Mesothelial cell of epicardium (in vitro differentiated cells): Measurements from ENCODE around the gene MRGPRX2. TPM values are rescaled to one million over a fixed set of nuclear protein-coding genes. Genes with fewer than 3 reads are reported as not detected.

ENCODE experiments used
- DNase-seq, 2 experiments: peaks; one replicate each; pipeline ENCODE4 v3.0.0; 2021; ENCODE audit warnings: low spot score in 2 of 2; ENCODE audit not compliant: unreplicated experiment in 2 of 2
- H3K27ac Mint-ChIP-seq: 2 replicates; pipeline ENCODE4 v1.8.0; 2021; ENCODE audit warnings: mixed read lengths
- H3K27me3 Mint-ChIP-seq: 2 replicates; pipeline ENCODE4 v1.8.0; 2021; ENCODE audit warnings: low read depth, mixed read lengths
- H3K36me3 Mint-ChIP-seq: 2 replicates; pipeline ENCODE4 v1.8.0; 2021; ENCODE audit warnings: mixed read lengths
- H3K4me1 Mint-ChIP-seq: 2 replicates; pipeline ENCODE4 v1.8.0; 2021; ENCODE audit warnings: mixed read lengths
- H3K4me3 Mint-ChIP-seq: 2 replicates; pipeline ENCODE4 v1.8.0; 2021; ENCODE audit warnings: mild to moderate bottlenecking, moderate library complexity, mixed read lengths
- H3K9me3 Mint-ChIP-seq: 2 replicates; pipeline ENCODE4 v1.8.0; 2021; ENCODE audit warnings: mixed read lengths
- total RNA-seq: library from RNA; stranded (reverse); gene quantifications from 3 replicates; pipeline ENCODE4 v1.2.1, GENCODE V29; 2021
- TF ChIP-seq, protein P1 (sequence below): fragments of 200-600 bp; sonication (generic); IDR thresholded peaks from one replicate; pipeline ENCODE4 v1.5.0; 2021; ENCODE audit warnings: antibody characterized with exemption; ENCODE audit not compliant: unreplicated experiment

MRGPRX2 gene
- total RNA-seq, 1 donor from 2014 or later, result not detected

DNA sequence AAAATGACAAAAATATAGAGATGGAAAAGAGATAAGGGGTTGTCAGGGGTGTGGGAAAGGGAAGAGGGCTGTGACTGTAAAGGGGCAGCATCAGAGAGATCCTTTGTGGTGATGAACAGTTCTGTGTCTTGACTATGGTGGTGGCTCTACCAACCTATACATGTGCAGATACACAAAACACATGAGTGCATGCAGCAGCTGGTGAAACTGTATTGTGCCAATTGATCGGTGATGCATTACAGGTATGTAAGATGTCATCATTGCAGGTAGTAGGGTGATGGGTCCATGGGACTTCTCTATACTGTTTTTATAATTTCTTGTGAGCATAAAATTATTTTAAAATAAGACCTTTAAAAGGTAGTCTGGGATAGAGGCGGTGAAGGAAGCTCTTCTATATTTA lies 32.3 kb upstream of the MRGPRX2 start:
- no peaks in the 10 kb centered on the region for H3K4me1 Mint-ChIP-seq
- TF ChIP-seq, protein P1, sequence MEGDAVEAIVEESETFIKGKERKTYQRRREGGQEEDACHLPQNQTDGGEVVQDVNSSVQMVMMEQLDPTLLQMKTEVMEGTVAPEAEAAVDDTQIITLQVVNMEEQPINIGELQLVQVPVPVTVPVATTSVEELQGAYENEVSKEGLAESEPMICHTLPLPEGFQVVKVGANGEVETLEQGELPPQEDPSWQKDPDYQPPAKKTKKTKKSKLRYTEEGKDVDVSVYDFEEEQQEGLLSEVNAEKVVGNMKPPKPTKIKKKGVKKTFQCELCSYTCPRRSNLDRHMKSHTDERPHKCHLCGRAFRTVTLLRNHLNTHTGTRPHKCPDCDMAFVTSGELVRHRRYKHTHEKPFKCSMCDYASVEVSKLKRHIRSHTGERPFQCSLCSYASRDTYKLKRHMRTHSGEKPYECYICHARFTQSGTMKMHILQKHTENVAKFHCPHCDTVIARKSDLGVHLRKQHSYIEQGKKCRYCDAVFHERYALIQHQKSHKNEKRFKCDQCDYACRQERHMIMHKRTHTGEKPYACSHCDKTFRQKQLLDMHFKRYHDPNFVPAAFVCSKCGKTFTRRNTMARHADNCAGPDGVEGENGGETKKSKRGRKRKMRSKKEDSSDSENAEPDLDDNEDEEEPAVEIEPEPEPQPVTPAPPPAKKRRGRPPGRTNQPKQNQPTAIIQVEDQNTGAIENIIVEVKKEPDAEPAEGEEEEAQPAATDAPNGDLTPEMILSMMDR, result no peak
- no peaks in the 10 kb centered on the region for H3K9me3 Mint-ChIP-seq
- no peak overlapping the region for H3K27ac Mint-ChIP-seq
- no peak for DNase-seq
- H3K4me3 Mint-ChIP-seq, result no peak overlapping the region
- peaks cover 38% of the 10 kb centered on the region for H3K27me3 Mint-ChIP-seq
- no peaks in the 10 kb centered on the region for H3K36me3 Mint-ChIP-seq

DNA sequence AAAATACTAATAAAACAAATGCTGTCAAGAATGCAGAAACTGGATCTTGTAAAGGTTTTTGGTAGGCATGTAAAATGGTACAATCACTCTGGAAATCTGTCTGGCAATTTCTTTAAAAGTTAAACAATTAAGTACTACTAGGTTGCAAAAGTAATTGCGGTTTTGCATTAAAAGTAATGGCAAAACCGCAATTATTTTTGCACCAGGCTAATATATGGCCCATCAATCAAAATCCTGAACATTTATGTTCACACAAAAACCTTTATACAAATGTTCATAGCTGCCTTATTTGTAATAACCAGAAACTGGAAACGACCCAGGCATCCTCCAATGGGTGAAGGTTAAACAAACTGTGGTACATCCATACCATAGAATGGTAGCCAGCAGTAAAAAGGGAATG lies 31.8 kb upstream of the MRGPRX2 start:
- no peaks in the 10 kb centered on the region for H3K36me3 Mint-ChIP-seq
- peaks cover 33% of the 10 kb centered on the region for H3K27me3 Mint-ChIP-seq
- no peaks in the 10 kb centered on the region for H3K4me1 Mint-ChIP-seq
- TF ChIP-seq, protein P1, result no peak
- no peak overlapping the region for H3K27ac Mint-ChIP-seq
- H3K4me3 Mint-ChIP-seq, result no peak overlapping the region
- DNase-seq, result no peak
- no peaks in the 10 kb centered on the region for H3K9me3 Mint-ChIP-seq

DNA sequence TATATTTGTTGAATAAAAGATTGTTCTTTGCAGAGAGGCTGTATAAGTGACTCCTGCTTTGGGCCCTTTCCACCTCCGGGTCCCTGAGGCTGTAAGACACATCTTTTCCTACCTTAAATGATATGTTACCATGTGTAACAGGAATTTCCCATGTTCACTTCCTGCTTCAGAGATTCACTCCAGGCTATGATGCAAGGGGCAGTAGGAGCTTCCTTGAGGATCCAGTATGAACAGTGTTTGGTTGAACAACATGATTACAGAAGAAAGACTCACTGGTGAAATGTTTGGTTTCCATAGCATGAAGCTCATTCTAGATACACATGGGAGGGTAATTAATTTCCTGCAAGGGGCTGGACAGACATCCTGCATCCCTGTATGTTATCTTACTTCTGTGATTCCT lies 30.8 kb upstream of the MRGPRX2 start:
- TF ChIP-seq, protein P1, result no peak
- DNase-seq, result no peak
- Mint-ChIP-seq H3K36me3 (no peaks in the 10 kb centered on the region), H3K4me3 (no peak overlapping the region), H3K27ac (no peak overlapping the region), H3K27me3 (peaks cover 26% of the 10 kb centered on the region), H3K4me1 (no peaks in the 10 kb centered on the region), H3K9me3 (peaks cover 7% of the 10 kb centered on the region)

DNA sequence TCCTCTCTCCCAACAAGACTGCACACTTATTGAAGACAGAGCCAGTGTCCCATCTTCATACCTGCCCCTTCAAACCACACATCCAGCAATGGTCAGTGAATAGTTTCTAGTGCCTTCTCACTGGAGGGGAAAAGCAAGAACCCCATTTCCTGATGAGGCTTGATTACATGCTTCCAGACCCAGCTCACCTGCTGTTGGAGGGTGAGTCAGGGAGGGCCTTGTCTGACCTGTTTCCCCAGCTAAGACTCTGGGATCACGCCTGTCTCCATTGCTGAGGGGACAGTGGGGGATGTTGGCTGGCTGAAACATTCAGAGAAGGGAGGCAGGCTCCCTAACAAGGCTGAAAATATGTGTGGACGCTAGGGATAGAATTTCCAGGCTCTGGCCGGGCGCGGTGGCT lies 28.9 kb upstream of the MRGPRX2 start:
- TF ChIP-seq, protein P1, result no peak
- DNase-seq, result no peak
- H3K27ac Mint-ChIP-seq, result no peak overlapping the region
- H3K4me3 Mint-ChIP-seq, result no peak overlapping the region
- no peaks in the 10 kb centered on the region for H3K36me3 Mint-ChIP-seq
- peaks cover 13% of the 10 kb centered on the region for H3K27me3 Mint-ChIP-seq
- H3K4me1 Mint-ChIP-seq, result no peaks in the 10 kb centered on the region
- H3K9me3 Mint-ChIP-seq, result peaks cover 11% of the 10 kb centered on the region

DNA sequence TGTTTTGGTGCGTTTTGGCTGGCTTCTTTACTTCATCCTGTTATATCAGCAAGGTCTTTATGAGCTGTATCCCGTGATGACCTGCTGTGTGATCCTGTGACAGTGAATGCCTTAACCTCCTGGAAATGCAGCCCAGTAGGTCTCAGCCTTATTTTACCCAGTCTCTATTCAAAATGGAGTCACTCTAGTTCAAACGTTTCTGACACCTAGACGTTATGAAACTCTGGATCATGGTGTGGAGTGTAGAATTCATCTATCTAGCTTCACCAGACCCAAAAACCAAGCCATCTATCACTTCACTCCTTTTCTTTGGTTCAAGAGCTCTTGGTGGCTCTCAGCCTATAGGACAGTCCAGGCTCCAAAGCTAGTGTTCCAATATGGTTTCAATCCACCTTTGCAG lies 28.3 kb upstream of the MRGPRX2 start:
- DNase-seq, result no peak
- TF ChIP-seq, protein P1, result no peak
- H3K27me3 Mint-ChIP-seq, result peaks cover 15% of the 10 kb centered on the region
- no peaks in the 10 kb centered on the region for H3K36me3 Mint-ChIP-seq
- no peak overlapping the region for H3K4me3 Mint-ChIP-seq
- H3K9me3 Mint-ChIP-seq, result peaks cover 11% of the 10 kb centered on the region
- H3K4me1 Mint-ChIP-seq, result no peaks in the 10 kb centered on the region
- H3K27ac Mint-ChIP-seq, result no peak overlapping the region

DNA sequence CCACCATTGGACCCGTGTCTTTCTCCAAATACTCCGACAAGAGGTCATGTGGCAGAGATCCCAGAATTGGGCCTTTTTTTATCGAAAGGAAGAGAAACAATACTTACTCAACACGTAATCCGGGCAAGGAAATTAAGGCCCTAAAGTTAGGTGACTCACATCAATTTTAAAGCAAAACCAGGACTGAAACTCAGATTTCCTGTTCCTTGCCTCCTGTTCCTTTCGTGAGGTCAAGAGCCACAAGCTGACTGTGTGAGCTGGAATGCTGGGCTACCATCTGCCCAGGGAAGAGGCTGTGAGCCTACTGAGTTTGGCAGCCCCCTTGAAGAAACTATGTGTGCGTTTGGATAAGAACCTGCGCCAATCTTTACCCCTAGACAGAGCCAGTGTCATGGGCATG lies 27.1 kb upstream of the MRGPRX2 start:
- no peak overlapping the region for H3K27ac Mint-ChIP-seq
- H3K9me3 Mint-ChIP-seq, result peaks cover 11% of the 10 kb centered on the region
- H3K27me3 Mint-ChIP-seq, result peaks cover 18% of the 10 kb centered on the region
- TF ChIP-seq, protein P1, result no peak
- H3K4me1 Mint-ChIP-seq, result no peaks in the 10 kb centered on the region
- no peak for DNase-seq
- no peak overlapping the region for H3K4me3 Mint-ChIP-seq
- no peaks in the 10 kb centered on the region for H3K36me3 Mint-ChIP-seq
